GM23338 (cell line): ENCODE results near the gene TOLLIP. TPM values are rescaled to one million over a fixed set of nuclear protein-coding genes. Genes with fewer than 3 reads are reported as not detected.

Source experiments
- ATAC-seq: fragments of 200-7000 bp; cut with Tn5 transposase; 3 replicates; pipeline ENCODE4 v1.9.1; 2020
- DNase-seq: peaks from one replicate; pipeline ENCODE4 v3.0.0-alpha.2; 2015; ENCODE audit warnings: low spot score
- H2AFZ ChIP-seq: fragments of 200-600 bp; sonication (generic); 2 replicates; pipeline ENCODE4 v1.8.0; 2016; ENCODE audit warnings: antibody characterized with exemption, mild to moderate bottlenecking, moderate library complexity
- H3F3A ChIP-seq: fragments of 200-600 bp; sonication (generic); replicated peaks from 2 replicates; pipeline ENCODE4 v1.8.0; 2017; ENCODE audit warnings: antibody characterized with exemption, mixed run types, low read depth
- H3K27ac ChIP-seq: fragments of 200-600 bp; sonication (generic); 2 replicates; pipeline ENCODE4 v1.6.1; 2016; ENCODE audit warnings: low read depth
- H3K27me3 ChIP-seq: fragments of 200-600 bp; sonication (generic); 2 replicates; pipeline ENCODE4 v1.8.0; 2016; ENCODE audit warnings: mild to moderate bottlenecking, mixed run types, moderate library complexity; ENCODE audit not compliant: insufficient read depth
- H3K36me3 ChIP-seq: fragments of 200-600 bp; sonication (generic); 2 replicates; pipeline ENCODE4 v1.8.0; 2016; ENCODE audit warnings: mild to moderate bottlenecking; ENCODE audit not compliant: insufficient read depth
- H3K4me1 ChIP-seq: fragments of 200-600 bp; sonication (generic); 2 replicates; pipeline ENCODE4 v1.8.0; 2016; ENCODE audit warnings: mild to moderate bottlenecking, moderate library complexity; ENCODE audit not compliant: insufficient read depth
- H3K4me2 ChIP-seq: fragments of 200-600 bp; sonication (generic); 2 replicates; pipeline ENCODE4 v1.7.1; 2017; ENCODE audit warnings: mixed run types
- H3K4me3 ChIP-seq: fragments of 200-600 bp; sonication (generic); 2 replicates; pipeline ENCODE4 v1.6.1; 2016; ENCODE audit warnings: mixed run types
- H3K79me2 ChIP-seq: fragments of 200-600 bp; sonication (generic); replicated peaks from 2 replicates; pipeline ENCODE4 v1.8.0; 2017; ENCODE audit warnings: mild to moderate bottlenecking; ENCODE audit not compliant: insufficient read depth
- H3K9me2 ChIP-seq: fragments of 200-600 bp; sonication (generic); 2 replicates; pipeline ENCODE4 v1.8.0; 2017; ENCODE audit not compliant: insufficient read depth
- H4K20me1 ChIP-seq: fragments of 200-600 bp; sonication (generic); replicated peaks from 2 replicates; pipeline ENCODE4 v1.8.0; 2017; ENCODE audit warnings: mild to moderate bottlenecking; ENCODE audit not compliant: insufficient read depth
- H3K27ac Mint-ChIP-seq: 2 replicates; pipeline ENCODE4 v1.8.0; 2020; ENCODE audit warnings: inconsistent platforms, mild to moderate bottlenecking, moderate library complexity, mixed read lengths
- H3K27me3 Mint-ChIP-seq: 3 replicates; pipeline ENCODE4 v1.8.0; 2022; ENCODE audit warnings: low read depth, mild to moderate bottlenecking, moderate library complexity, mixed read lengths, inconsistent platforms; ENCODE audit not compliant: insufficient read depth, poor library complexity
- H3K36me3 Mint-ChIP-seq: 3 replicates; pipeline ENCODE4 v1.8.0; 2021; ENCODE audit warnings: low read depth, mild to moderate bottlenecking, inconsistent platforms, moderate library complexity, mixed read lengths
- H3K4me1 Mint-ChIP-seq: 3 replicates; pipeline ENCODE4 v1.8.0; 2020; ENCODE audit warnings: mild to moderate bottlenecking, inconsistent platforms, mixed read lengths
- H3K4me3 Mint-ChIP-seq: 3 replicates; pipeline ENCODE4 v1.8.0; 2021; ENCODE audit warnings: moderate library complexity, mild to moderate bottlenecking, inconsistent platforms, mixed read lengths
- H3K9me3 Mint-ChIP-seq: 3 replicates; pipeline ENCODE4 v1.8.0; 2020; ENCODE audit warnings: moderate library complexity, mild to moderate bottlenecking, inconsistent platforms, mixed read lengths
- EZH2 ChIP-seq: fragments of 200-600 bp; sonication (generic); IDR thresholded peaks from one replicate; pipeline ENCODE4 v1.8.0; 2017; ENCODE audit warnings: antibody characterized with exemption, mild to moderate bottlenecking, low read depth; ENCODE audit not compliant: unreplicated experiment
- JUNB ChIP-seq: IDR thresholded peaks from one replicate; pipeline ENCODE4 v1.6.1; 2016; ENCODE audit warnings: antibody characterized with exemption; ENCODE audit not compliant: unreplicated experiment
- STAT1 ChIP-seq: IDR thresholded peaks from one replicate; pipeline ENCODE4 v1.6.1; 2016; ENCODE audit warnings: antibody characterized with exemption; ENCODE audit not compliant: unreplicated experiment
- ZNF462 ChIP-seq: fragments of 250-450 bp; sonication (Bioruptor Pico); IDR thresholded peaks from 2 replicates; pipeline ENCODE4 v1.5.0; 2020; ENCODE audit warnings: mild to moderate bottlenecking, moderate library complexity
- polyA plus RNA-seq: library from polyadenylated mRNA; unstranded; fragments of >200 nt; fragmentation: Nextera tagmentation; extraction: Ambion mirVana; gene quantifications from 2 replicates; pipeline ENCODE4 v1.2.1, GENCODE V29; 2016
- total RNA-seq: library from RNA; depleted of rRNA; stranded (reverse); fragments of >200 nt; shearing (Covaris generic); gene quantifications from 2 replicates; pipeline ENCODE4 v1.2.3, GENCODE V29; 2014
- TF ChIP-seq, protein P1 (sequence below): IDR thresholded peaks from 2 replicates; pipeline ENCODE4 v1.6.1; 2016; ENCODE audit warnings: antibody characterized with exemption

Gene TOLLIP
- total and polyA plus RNA-seq, 2 experiments from 2014 or later: 13.5 to 18.0 TPM

DNA sequence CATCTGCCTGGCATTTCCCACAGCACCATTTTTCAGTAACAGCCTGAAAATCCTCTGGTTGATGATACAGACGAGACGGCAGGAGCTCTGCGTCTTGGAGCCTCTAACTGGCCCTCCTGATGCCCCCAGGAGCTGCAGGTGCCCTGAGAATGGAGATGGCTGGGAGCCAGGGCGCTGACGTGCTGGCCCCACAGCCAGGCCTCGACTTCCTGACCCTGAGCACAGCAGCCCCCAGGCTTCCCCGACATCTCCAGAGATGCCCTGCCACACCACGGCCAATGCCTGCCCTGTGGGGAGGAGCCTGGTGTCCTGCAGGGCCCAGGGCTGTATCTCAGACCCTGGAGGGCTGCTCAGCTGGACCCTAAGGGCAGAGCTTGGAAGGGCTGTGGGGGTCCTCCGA, 21.5 kb downstream of the TOLLIP start (continued):
- TF ChIP-seq, protein P1, sequence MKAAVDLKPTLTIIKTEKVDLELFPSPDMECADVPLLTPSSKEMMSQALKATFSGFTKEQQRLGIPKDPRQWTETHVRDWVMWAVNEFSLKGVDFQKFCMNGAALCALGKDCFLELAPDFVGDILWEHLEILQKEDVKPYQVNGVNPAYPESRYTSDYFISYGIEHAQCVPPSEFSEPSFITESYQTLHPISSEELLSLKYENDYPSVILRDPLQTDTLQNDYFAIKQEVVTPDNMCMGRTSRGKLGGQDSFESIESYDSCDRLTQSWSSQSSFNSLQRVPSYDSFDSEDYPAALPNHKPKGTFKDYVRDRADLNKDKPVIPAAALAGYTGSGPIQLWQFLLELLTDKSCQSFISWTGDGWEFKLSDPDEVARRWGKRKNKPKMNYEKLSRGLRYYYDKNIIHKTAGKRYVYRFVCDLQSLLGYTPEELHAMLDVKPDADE: no peak
- TF ChIP-seq ZNF462 (no peak), STAT1 (no peak), JUNB (no peak), EZH2 (no peak)

- Histone ChIP-seq H3K27ac (no peak overlapping the region), H3K4me1 (no peaks in the 10 kb centered on the region), H3F3A (no peaks in the 10 kb centered on the region), H3K4me3 (no peak overlapping the region), H3K27me3 (no peaks in the 10 kb centered on the region), H3K4me2 (no peak overlapping the region), H3K36me3 (no peaks in the 10 kb centered on the region), H3K79me2 (no peaks in the 10 kb centered on the region), H4K20me1 (no peaks in the 10 kb centered on the region), H2AFZ (no peak overlapping the region), H3K9me2 (no peaks in the 10 kb centered on the region)
- H3K36me3 Mint-ChIP-seq: peaks cover 48% of the 10 kb centered on the region
- ATAC-seq (no peak), DNase-seq (no peak)
- no peak for TF ChIP-seq EZH2
- no peak for TF ChIP-seq STAT1
- peaks cover 5% of the 10 kb centered on the region; the same call in 2 of the 3 replicates for H3K4me1 Mint-ChIP-seq
- H3K9me3 Mint-ChIP-seq: peaks cover 10% of the 10 kb centered on the region; the same call in 2 of the 3 replicates
- H3K27ac Mint-ChIP-seq: no peak overlapping the region
- peaks cover 4% of the 10 kb centered on the region for H3K27me3 Mint-ChIP-seq
- no peak overlapping the region for H3K4me3 Mint-ChIP-seq
Observed at GRCh38 chr11:1285876-1286275, 23.6 kb downstream of the TOLLIP start.
